Thoracic aorta (tissue), 2 donors: Measurements from ENCODE around the gene HELB. TPM values are rescaled to one million over a fixed set of nuclear protein-coding genes. Genes with fewer than 3 reads are reported as not detected.

Source experiments
- ATAC-seq: fragments of 150-250 bp; one replicate; pipeline ENCODE4 v1.8.0; 2017; ENCODE audit warnings: low read depth; ENCODE audit not compliant: insufficient number of reproducible peaks, low FRiP score
- DNase-seq: peaks from one replicate; pipeline ENCODE4 v3.0.0-alpha.2; 2020; ENCODE audit warnings: low spot score
- H3K27ac ChIP-seq, 2 donors: fragments of 200-600 bp; sonication (generic); 1 replicate in 1 of 2; 2 replicates in 1 of 2; pipeline ENCODE4 v1.5.1; 2016; ENCODE audit warnings: mild to moderate bottlenecking in 2 of 2, moderate library complexity in 2 of 2
- H3K27me3 ChIP-seq: fragments of 200-600 bp; sonication (generic); replicated peaks from 2 replicates; pipeline ENCODE4 v1.6.0; 2016; ENCODE audit warnings: mild to moderate bottlenecking; ENCODE audit not compliant: insufficient read depth
- H3K36me3 ChIP-seq: fragments of 200-600 bp; sonication (generic); one replicate; pipeline ENCODE4 v1.5.1; 2016
- H3K4me1 ChIP-seq, 2 donors: fragments of 200-600 bp; sonication (generic); 1 replicate in 1 of 2; 2 replicates in 1 of 2; pipeline versions ENCODE4 v1.5.1 to v1.6.0; 2016; ENCODE audit warnings: low read depth in 2 of 2, mild to moderate bottlenecking in 1 of 2; ENCODE audit not compliant: control insufficient read depth in 1 of 2
- H3K4me3 ChIP-seq: fragments of 200-600 bp; sonication (generic); 2 replicates; pipeline ENCODE4 v1.5.1; 2016; ENCODE audit warnings: mild to moderate bottlenecking
- H3K9me3 ChIP-seq: fragments of 200-600 bp; sonication (generic); 2 replicates; pipeline ENCODE4 v1.5.1; 2016
- total RNA-seq, 2 donors: library from RNA; depleted of rRNA; stranded (reverse); fragments of >200 nt; gene quantifications; one replicate each; pipeline versions ENCODE4 v1.1.0 to v1.2.3, GENCODE V29; 2016
- TF ChIP-seq, protein P1 (sequence below): fragments of 200-600 bp; sonication (generic); IDR thresholded peaks from one replicate; pipeline ENCODE4 v1.5.1; 2019; ENCODE audit warnings: antibody characterized with exemption

The HELB gene
- total RNA-seq, 2 donors from 2014 or later, result 1.2 to 10.2 TPM

DNA sequence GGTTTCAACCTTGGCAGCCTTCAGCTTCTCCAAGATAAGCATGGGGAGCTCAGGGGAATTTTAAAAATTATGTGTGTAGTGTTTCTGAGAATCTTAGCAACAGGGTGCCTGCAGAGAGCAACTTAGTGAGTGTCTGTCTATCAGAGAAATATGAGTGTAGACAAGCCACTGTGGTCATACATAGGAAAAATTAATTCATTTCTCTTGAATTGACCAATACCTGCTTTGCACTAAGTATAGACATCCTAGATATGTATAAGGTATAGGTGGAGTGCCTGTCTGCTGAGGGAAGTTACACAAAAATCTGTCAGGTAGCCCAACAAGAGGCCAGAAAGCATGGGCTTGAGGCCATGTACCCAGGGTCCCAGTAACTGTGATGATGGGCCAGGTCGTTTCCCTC is 20.7 kb downstream of the HELB start:
- no peak for ATAC-seq
- Histone ChIP-seq H3K36me3 (no peaks in the 10 kb centered on the region), H3K4me3 (no peak overlapping the region), H3K9me3 (no peaks in the 10 kb centered on the region), H3K27me3 (no peaks in the 10 kb centered on the region), H3K27ac (no peak overlapping the region), H3K4me1 (no peaks in the 10 kb centered on the region)
- DNase-seq, result no peak
- TF ChIP-seq, protein P1, sequence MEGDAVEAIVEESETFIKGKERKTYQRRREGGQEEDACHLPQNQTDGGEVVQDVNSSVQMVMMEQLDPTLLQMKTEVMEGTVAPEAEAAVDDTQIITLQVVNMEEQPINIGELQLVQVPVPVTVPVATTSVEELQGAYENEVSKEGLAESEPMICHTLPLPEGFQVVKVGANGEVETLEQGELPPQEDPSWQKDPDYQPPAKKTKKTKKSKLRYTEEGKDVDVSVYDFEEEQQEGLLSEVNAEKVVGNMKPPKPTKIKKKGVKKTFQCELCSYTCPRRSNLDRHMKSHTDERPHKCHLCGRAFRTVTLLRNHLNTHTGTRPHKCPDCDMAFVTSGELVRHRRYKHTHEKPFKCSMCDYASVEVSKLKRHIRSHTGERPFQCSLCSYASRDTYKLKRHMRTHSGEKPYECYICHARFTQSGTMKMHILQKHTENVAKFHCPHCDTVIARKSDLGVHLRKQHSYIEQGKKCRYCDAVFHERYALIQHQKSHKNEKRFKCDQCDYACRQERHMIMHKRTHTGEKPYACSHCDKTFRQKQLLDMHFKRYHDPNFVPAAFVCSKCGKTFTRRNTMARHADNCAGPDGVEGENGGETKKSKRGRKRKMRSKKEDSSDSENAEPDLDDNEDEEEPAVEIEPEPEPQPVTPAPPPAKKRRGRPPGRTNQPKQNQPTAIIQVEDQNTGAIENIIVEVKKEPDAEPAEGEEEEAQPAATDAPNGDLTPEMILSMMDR, result no peak

DNA sequence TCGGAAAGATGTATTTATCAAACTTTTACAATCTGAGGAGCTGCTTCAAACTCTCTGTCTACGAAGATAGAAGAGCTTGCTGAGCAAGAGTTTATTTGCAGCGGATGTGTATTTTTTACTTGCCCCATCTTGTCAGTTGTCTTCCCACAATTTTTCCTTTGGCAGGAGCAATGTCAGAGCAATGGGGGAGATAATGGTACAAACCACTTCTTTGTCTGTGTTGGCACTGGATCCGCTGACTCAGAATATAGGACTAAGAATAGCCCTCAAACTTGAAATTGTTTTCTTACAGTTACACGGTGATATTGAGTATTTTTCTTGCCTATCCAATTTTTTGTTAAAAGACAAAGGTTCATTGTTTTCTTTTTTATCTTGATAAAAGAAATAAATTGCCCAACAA is 27.6 kb downstream of the HELB start:
- TF ChIP-seq, protein P1, result no peak
- H3K4me1 ChIP-seq, result no peaks in the 10 kb centered on the region
- H3K9me3 ChIP-seq, result no peaks in the 10 kb centered on the region
- no peaks in the 10 kb centered on the region for H3K36me3 ChIP-seq
- no peaks in the 10 kb centered on the region for H3K27me3 ChIP-seq
- DNase-seq (no peak), ATAC-seq (no peak)
- H3K27ac ChIP-seq, result no peak overlapping the region
- no peak overlapping the region for H3K4me3 ChIP-seq

DNA sequence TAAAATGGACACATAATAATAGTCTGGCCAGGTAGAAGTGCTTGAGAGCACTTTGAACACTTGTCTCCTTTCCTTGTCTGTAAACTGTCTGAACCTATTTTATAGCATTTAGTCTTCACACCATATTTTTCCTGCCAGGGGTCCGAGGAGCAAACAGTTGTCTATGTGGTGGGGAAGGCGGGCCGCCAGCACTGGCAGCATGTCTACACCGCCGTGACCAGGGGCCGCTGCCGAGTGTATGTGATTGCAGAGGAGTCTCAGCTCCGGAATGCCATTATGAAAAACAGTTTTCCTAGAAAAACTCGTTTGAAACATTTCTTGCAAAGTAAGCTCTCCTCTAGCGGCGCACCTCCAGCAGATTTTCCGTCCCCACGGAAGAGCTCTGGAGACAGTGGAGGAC is 28.7 kb downstream of the HELB start:
- Histone ChIP-seq H3K27me3 (no peaks in the 10 kb centered on the region), H3K4me1 (no peaks in the 10 kb centered on the region), H3K9me3 (no peaks in the 10 kb centered on the region), H3K27ac (no peak overlapping the region), H3K36me3 (no peaks in the 10 kb centered on the region), H3K4me3 (no peak overlapping the region)
- TF ChIP-seq, protein P1, result no peak
- ATAC-seq, result no peak
- no peak for DNase-seq

DNA sequence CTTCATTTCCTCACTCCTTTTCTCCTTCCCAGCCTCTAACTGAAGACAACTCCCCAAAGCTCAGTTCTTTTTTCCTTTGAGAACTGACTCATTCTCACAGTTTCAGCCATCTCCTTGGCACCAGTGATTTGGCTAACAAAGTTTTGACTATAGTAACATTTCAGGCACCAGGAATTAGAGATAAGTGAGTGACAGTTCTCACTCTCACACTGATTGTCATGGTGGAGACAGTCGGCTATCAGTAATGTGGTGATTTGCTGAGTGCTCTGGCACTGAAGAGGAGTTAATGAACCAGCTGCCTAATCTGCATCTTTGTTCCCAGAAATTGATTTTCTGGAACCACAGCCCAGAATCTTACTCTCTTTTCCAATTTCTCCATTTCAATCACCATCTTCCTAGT is 29.5 kb downstream of the HELB start:
- DNase-seq, result no peak
- no peak for ATAC-seq
- Histone ChIP-seq H3K27me3 (no peaks in the 10 kb centered on the region), H3K36me3 (no peaks in the 10 kb centered on the region), H3K4me3 (no peak overlapping the region), H3K9me3 (no peaks in the 10 kb centered on the region), H3K27ac (no peak overlapping the region), H3K4me1 (no peaks in the 10 kb centered on the region)
- TF ChIP-seq, protein P1, result no peak

DNA sequence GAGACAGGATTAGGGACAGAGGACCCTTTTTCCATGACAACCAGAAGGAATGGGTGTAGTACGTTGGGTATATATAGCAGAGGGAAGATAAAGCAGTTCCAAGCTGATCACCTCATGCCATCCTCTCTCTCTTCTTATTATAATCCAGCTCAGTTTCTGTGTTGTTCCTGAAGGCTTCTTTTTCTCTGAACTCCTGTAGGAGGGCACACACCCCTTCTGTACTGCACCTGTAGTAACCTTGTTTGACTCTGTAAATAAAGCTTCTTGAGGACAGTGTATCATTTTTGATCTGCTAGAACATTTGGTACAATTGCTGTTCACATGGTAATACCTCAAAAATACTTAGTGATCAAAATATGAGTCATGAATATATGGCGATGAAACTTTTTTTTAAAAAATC is 33.5 kb downstream of the HELB start:
- DNase-seq, result no peak
- Histone ChIP-seq H3K27me3 (no peaks in the 10 kb centered on the region), H3K9me3 (no peaks in the 10 kb centered on the region), H3K27ac (no peak overlapping the region), H3K4me1 (no peaks in the 10 kb centered on the region), H3K36me3 (peaks cover 8% of the 10 kb centered on the region), H3K4me3 (no peak overlapping the region)
- no peak for ATAC-seq
- TF ChIP-seq, protein P1, result no peak
